ENCODE measurements around the gene COMMD6.

The COMMD6 gene

DNA sequence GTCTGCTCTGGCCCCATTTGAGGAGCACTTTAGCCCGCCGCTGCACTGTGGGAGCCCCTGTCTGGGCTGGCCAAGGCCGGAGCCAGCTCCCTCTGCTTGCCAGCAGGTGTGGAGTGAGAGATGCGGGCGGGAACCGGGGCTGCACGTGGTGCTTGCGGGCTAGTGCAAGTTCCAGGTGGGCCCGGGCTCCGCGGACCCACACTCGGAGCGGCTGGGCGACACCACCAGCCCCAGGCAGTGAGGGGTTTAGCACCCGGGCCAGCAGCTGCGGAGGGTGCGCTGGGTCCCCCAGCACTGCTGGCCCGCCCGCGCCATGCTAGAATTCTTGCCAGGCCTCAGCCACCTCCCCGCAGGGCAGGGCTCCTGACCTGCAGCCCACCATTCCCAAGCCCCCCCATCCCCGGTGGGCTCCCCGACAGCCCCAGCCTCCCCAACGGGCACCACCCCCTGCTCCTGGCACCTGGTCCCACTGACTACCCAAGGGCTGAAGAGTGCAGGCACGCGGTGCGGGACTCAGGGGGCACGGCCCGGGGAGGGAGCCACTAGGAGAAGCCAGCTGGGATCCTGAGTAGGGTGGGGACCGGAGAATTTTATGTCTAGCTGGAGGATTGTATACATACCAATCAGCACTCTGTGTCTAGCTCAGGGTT lies 19.1 kb downstream of the COMMD6 start:
- DNase-seq = no peak

DNA sequence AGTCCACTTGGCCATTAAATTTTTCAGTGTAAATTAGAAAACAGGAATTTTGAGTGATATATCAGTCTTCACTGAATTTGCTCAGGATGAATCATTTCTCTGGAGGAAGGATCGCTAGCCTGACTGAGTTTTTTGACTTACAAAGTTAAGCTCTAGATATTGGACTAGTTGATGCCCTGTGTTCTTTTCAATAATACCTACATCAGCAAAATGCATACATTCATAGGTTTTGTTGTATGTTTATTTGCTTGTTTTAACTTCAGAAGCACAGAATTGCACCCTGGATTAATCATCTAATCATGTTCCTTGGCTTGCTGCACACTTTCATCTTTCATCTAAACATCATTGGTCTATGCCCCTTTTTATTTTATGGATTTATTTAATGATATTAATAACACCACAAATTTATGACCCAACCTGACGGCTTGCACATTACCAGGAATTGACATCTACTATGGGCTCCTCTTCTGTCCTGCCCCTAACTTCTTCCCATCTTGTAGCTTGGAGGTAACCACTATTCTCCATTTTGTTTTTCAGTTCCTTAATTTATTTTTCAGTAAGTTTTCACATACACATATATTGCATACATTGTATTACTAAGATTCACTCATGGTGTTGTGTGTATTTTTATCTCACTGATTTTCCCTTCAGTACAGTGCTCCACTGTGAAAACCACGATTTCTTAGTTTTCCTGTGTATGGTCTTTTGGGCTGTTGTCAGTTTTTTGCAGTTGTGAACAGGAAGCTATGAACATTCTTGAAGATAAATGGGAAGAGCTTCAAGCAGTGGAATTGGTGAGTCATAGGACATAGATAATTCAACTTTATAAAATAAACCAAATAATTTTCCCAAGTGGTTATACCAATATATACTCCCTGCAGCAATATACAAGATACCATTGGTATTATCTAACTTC lies 23.3 kb downstream of the COMMD6 start:
- DNase-seq = no peak

DNA sequence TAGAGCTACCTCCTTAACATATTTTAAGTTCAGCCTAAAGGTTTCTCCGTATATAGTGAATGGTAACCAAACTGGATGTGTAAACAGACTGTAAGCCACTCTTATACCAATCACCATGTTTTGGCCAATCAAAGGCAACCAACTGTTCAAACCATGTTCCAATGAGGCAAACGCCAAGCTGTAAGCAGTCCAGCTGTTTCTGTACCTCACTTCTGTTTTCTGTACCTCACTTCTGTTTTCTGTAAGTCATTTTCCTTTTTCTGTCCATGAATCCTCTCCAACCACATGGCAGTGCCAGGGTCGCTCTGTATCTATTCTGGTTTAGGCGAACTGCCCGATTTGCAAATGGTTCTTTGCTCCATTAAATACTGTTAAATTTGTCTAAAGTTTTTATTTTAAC lies 24.4 kb downstream of the COMMD6 start:
- no peak for DNase-seq

DNA sequence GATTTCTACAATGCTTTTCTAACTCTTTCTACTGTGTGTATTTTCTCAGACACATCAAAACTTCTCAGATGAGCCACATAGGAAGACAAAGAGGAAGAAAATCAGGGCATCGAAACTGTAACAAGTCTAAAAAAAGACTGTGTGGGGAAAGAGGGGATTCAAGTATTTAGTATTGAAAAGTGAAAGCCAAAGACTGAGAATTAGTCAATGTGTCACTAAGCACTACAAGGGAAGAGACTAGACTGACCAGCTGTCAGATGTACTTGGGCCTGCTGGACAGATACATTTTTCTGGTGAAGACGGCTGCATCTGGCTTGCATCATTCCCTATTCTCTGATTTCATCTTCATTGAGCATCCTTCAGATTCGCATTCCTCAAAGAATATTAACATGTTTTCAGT lies 25.4 kb downstream of the COMMD6 start:
- DNase-seq = no peak

DNA sequence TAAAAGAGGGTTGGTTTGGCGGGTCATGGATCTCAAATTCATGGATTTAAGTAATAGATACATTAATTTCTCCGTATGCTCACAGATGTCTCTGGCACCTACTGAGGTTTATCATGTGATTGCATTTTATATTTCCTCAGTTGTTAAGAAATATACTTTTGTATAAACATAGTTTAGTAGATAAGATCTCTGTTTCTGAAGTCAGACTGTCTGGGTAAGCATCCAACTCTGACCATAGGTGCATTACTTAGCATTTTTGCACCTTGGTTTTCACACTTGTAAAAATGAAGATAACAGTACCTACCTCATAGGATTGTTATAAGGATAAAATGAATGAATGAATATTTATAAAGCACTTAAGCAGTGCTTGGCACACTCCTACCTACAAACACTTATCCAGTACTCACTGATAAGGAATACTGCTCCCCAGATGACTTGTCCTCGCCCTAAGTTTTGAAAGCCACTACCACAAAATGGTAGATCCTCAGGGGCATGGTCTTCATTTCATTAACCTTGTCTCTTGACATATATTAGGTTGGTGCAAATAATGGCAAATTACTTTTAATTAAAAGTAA lies 26.5 kb downstream of the COMMD6 start:
- DNase-seq = no peak

DNA sequence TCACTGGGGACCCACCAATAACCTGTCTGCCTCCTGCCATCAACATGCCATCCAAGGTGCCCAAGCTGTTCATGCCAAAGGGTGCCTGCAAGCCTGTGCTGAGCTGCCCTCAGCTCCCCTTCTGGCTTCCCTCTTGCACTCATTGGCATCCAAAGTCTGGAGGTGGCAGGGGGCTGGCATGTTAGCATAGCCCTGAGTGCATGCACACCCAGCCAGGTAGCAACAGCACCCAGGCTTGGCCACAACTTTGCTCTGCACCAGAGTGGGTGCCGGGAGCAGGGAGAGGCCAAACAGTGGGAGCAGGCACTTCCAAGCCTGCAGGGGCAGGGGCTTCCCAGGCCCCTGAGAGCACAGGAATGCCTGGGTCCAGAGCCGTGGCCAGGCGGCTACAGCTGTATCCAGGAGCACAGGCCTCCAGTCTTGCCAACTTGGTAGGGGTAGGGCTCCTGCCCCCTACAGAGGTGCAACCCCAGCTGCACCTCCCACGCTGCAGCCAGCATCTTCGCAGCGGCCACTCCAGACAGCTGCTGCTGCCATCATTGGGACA lies 29.6 kb downstream of the COMMD6 start:
- no peak for DNase-seq

DNA sequence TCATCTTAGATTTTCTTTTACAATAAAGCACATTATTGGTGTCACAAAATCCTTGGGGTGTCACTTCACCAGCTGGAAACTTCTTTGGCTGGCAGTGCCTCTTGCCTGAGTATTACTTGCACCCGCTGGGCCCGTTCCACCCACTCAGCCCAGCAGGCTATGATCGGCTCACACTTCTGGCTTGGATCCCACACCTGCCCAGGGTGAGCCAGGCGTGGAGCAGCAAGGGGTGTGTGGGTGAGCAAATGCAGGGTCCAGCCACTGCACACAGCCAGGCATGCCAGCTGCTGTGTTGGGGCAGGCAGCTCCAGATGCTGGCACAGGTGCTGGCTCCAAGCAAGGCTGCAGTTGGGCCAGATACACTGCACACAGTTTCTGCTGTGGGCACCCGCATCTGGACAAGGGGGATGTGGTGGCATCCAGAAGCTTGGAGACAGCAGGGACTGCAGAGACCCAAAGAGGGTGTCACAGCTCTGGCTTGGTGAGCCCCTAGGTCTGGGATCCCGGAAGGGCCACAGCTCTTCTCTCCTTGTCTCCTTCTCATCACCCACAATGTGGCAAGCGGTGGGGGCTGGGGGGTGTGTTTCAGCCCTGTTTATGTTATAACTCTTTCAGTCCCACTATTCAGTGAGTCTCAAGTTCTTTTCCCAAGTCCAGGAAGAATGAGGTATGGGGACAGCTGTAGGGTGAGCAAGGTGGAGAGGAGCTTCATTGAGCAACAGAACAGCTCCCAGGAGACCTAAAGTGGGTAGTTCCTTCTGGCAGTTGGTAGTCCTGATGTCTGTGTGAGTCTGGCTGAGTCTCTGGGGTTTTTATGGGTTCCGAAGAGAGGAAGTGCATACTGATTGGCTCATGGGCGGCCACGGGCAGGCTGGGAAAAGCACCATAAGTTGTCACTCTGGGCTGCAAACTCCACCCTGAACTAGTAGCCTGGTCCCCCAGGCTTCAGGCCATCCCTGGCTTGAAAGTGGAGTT lies 30.3 kb downstream of the COMMD6 start:
- DNase-seq = no peak

DNA sequence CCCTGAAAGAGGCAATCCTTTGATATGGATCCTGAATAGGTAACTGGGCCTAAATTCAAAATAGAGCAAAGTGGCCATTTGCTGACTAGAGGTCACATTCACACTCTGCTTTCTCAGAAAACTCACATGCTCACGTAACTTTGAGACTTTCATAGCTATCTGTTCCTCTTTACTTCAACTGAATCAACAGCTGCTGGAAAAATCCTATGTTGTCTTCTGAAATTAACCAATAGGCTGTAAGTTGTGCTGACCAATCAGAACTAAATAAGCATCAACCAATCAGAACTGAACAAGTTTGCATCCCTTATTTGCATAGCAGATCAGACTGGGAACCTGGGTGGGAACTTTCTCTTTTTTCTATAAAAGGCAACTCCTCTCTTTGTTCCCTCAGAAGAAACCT lies 31.6 kb downstream of the COMMD6 start:
- no peak for DNase-seq

DNA sequence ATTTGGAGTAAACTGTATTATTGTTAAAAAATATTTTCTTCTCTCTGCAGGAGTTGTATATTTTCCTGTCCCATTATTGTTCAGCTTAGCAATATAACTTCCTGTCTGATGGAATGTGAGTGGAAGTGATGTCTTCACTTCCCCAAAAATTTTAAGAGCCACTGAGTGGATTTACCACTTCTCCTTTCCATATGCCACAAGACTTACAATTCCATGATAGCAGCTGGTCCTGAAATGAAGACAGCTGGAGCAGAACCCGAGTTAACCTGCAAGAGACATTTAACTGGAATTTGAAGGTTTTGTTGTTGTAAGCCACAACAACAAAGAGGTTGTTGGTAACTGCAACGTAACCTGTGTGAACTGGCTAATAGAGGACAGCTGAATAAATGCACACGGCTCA lies 32.3 kb downstream of the COMMD6 start:
- no peak for DNase-seq

DNA sequence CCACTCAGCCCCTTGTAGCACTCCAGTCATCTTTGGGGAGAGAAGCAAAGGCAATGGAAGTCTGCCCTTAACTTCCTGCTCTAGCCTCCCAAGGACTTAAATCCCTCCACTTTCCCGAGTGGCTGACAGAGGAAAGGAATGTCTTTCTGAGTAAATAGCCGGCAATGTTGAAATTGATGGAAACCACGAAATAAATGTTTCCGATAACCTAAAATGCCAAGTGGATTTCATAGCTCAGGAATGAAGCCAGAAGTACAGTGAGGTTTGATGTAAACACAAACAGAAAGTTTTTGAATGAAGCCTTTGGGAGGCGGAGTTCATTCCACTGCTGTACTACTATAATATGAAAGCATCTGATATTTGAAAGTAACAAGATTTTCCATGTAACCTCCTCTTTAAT lies 41.7 kb downstream of the COMMD6 start:
- no peak for DNase-seq

DNA sequence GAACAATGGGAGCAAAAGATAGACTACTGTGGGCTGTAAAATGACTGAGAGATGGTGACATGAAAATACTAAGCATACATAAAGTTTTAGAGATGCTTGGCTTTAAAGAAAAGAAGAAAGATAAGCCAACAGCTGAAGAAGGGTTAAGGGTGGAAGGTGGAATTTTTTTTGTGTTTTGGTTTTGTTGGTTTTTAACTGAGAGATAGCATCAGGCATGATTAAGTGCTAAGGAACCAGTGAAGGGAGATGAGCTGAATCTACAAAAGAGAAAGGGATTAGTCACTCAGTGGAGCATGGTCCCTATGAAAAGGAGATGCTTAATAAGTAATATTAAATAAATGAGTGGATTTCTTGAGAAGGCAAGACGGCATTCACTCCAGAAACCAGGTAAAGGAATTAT lies 43.1 kb downstream of the COMMD6 start:
- DNase-seq = no peak

DNA sequence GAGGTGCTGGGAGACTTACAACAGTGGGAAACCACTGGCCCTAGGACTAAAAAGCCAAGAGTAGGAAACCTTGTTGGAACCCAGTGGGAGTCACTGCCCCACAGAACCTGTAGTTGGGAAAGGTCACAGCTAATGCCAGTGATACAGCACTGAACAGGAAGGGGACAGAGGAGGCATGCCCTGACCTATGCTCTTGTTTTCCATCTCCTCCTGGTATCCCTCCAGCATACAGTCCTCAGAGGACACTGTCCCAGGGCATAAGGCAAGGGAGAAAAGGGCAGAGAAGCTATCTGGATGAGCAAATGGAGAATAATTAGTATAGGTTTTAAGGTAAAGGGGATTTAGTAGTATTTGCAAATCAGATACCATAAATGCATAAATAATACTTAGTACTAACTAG lies 44.5 kb downstream of the COMMD6 start:
- no peak for DNase-seq

DNA sequence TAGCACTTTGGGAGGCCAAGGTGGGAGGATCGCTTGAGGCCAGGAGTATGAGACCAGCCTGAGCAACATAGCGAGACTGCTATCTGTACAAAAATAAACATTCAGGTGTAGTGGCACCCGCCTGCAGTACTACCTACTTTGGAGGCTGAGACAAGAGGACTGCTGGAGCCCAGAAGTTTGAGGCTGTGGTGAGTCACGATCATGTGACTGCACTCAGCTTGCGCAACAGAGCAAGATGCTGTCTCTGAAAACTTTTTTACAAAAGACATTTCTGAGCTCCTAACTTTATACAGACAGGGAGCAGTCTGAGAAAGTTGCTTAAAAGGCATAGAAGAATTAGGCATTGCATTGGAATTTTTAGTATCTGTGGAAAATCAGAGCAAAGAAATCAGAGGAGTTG lies 45.3 kb downstream of the COMMD6 start:
- DNase-seq = no peak

DNA sequence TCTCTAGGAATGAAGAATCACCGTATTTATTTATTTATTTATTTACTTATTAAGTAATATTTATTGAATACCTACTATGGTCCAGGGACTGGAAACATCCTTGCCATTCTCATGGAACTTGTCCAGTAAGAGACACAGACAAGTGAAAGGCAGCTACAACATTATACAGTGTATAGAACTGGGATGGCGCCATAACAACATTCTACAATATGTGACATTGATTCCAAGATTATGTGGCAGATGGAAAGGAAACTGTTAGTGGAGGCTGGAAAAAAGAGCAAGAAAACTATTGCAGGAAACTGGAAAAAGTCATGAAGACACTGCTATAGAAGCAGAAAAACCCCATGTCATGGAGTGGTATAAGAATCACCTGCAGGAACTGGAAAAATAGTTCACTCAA lies 46.3 kb downstream of the COMMD6 start:
- no peak for DNase-seq

DNA sequence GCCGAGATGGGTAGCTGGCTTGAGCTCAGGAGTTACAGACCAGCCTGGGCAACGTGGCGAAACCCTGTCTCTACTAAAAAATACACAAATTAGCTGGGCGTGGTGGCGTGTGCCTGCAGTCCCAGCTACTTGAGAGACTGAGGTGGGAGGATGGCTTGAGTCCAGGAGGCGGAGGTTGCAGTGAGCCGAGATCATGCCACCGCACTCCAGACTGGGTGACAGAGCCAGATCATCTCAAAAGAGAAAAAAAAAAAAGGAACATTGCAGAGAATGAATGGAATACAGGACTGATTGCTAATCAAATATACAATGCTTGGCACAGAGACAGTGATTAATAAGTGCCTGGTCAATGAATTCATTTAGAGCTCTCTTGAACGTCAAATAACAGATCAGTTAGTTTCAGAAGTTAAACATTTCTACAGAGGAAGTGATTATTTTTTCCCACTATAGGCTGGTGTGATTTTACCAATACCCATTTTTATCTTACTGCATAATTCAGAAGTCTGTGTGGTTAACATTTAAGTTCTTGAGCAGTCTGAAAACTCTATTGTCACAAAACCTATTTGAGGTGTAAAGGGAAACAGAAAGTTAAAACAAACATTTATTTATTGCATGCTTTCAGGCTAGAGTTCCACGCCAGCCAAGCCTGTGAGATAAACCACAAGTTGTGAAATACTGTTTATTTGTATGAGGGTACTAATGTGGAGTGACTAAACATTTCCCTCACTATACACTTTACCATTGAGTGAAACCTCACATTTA lies 48.0 kb downstream of the COMMD6 start:
- no peak for DNase-seq

DNA sequence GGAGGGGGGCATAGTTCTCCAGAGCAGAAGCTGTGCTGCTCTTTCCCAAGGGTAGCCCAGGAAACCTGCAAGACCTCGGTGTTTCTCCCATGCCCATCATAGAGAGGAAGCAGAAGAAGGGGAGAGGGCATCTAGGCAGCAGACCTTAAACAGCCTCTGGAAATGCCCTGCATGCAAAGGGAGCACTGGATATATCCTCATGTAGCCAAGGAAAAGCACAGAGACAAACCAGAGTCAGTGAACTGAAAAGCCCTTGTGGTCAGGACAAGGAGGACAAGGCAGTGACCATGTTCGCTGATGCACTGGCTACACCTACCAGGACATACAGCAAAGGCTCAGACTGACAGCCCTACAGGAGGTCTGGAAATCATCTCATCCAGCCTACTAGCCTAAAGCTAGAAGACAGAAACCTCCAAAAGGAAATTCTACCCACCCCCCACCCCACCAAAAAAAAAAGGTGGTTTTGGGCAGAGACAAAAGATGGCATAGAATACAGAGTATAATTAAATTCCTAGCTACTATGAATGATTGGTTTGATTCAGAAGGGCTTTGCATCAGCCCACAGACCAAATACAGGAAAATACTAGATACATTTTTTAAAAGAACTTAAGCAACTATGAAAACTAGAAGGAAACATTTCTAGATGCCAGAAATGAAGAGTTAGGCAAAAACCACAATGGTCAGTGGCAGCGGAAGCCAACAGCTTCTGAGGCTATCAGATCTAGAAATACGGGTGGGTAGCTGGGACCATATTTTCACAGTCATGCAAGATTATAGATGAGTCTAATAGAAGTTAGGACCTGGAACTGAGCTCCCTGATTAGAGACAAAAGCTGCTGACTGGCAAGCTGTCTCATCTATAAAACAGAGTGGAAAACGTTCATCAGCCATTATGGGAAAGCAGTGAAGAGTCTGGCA lies 51.2 kb downstream of the COMMD6 start:
- peak; percentile 84 for DNase-seq

DNA sequence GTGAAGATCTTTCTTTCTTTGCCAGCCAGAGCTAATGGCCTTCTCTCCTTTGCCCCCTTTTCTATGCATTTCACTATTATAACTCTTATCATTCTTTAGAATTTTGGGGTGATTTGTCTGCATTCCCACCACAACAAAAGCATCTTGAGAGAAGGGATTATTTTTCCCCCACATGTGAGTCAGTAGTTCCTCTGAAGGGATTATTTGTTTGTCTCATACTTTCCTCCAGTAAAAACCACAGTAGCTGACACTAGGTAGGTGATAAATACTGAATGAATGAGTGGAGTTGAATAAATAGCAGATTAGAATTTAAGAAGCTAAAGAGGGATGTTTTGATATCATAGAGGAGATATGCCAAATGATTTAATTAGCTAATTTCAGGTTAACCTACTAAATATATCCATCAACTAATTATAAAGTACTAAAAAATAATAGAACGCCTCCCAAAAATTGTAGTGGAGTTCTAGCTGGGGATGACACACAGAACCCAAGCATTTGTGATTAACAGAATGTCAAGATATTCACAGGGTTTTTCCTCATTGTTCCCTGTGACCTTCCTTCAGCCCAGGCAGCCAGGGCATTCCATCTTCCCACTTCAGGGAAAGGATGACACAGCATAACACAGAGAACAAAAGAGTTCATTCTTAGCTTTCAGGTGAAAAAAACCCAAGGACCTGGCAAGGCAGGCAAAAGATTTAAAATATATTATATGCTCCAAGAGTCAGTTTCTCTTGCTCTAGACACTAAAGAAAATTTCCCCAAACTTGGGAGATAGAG lies 52.2 kb downstream of the COMMD6 start:
- no peak for DNase-seq

DNA sequence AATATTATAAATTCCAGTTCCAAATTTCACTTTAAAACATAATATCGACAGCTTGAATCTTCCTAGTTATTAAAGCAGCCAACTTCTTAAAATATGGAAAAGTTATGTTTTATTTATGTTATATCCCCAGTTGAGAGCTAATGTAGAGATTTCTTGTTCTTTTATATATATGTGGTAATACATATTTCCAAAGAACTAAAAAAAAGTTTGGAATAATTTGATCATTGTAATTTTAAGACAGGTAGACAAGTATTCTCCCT lies 54.9 kb downstream of the COMMD6 start:
- no peak for DNase-seq

DNA sequence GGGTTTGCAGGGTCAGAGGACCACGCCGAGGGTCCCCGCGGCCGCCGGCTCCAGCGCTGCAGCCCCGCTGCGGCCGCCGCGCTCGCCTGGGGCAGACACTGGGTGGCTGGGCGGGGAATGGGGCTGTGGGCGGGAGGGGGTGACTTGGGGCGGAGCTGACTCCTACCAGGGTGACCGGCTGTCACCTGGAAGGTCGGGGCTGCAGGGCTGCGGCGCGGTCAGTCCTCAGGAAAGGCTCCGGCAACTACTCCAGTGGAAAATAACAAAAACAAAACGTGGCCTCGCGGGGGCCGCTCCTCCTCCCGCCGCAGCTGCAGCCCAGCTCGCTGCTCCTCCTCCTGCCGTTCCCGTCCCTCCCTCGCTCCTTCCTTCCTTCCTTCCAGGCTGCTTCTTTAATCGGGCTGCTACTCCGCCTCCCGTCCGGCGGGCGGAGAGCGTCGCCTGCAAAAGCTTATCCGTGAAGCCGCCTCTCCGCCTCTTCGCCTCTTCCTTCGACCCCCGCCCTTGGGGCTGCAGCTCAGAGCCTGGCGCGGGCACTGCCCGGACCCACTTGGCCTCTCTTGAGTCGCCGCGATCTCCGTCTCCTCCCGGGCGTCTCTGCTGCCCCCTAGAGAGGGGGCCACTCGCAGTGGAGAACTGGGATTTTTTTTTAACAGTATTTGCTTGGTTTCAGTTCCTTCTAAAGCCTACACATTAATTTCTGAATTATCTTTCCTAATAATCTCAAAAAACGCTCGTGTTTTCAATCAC lies 55.4 kb downstream of the COMMD6 start, which contains the start of gene TBC1D4:
Gene TBC1D4, minus strand, starts transcription at position 100 of the 750 bp plus-strand sequence. CDS start 402 bp downstream, outside the sequence.
- DNase-seq = peak; percentile 84

Data from KG1 (cell line).